Left ventricle myocardium superior (tissue), 1 donor: ENCODE measurements around the gene TRIM66. TPM values are rescaled to one million over a fixed set of nuclear protein-coding genes. Genes with fewer than 3 reads are reported as not detected.

Source experiments
- ATAC-seq: fragments of 200-7000 bp; cut with Tn5 transposase; one replicate; pipeline ENCODE4 v1.9.1; 2020; ENCODE audit warnings: mild to moderate bottlenecking, moderate library complexity
- DNase-seq: peaks from one replicate; pipeline ENCODE4 v3.0.0-alpha.2; 2020
- intact Hi-C: fragments of 100-400 bp; cut with micrococcal nuclease; formaldehyde crosslinking; loops from one replicate; pipeline ENCODE4 v1.11.0; 2022
- total RNA-seq: library from RNA; stranded (reverse); fragmentation: NEBNext Ultra II Directional; extraction: Animal tissue kit (Norgen Biotek cat#: 25700); gene quantifications from one replicate; pipeline ENCODE4 v1.2.1, GENCODE V29; 2021
- donor health status: DM: no; HTN: yes; CAD: no; lungs with severe emphysema.

The TRIM66 gene
- total RNA-seq, 1 donor from 2014 or later = 2.6 TPM

DNA sequence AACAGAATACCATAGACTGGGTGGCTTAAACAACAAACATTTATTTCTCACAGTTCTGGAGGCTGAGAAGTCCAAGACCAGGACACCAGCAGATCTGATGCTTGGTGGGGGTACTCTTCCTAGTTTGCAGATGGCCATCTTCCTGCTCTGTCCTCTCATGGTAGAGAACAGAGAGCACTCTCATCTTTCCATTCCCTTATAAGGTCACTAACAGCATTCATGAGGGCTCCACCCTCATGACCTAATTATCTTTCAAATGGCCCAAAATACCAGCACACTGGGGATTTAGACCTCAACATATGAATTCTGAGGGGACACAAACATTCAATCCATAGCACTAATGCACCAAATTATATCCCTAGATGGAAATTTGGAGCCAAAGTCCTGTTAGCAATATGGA is 94.5 kb downstream of the TRIM66 start:
- DNase-seq (no peak), ATAC-seq (no peak)
- intact Hi-C loops = no loop called here

GRCh38 chr11:8586805-8587204 is 95.7 kb downstream of the TRIM66 start:
- no peak for ATAC-seq
- intact Hi-C loops = no loop called here
- DNase-seq = no peak

DNA sequence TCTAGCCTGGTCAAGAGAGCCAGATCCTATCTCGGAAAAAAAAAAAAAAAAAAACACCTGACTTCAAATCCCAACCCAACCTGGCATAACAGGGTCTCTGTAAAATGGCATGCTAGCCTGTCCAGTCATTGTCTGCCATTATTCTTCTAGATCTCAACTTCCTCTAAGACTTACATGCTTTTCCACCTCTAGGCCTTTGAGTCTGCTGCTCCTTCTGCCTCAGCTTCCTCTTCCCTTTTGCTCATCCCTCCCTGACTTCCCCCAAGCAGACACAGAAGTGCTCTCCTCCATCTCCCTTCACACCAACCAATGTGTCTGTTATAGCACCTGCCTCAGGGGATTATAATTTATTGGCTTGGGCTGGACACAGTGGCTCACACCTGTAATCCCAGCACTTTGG is 96.3 kb downstream of the TRIM66 start:
- DNase-seq = no peak
- intact Hi-C loops = no loop called here
- ATAC-seq = no peak

DNA sequence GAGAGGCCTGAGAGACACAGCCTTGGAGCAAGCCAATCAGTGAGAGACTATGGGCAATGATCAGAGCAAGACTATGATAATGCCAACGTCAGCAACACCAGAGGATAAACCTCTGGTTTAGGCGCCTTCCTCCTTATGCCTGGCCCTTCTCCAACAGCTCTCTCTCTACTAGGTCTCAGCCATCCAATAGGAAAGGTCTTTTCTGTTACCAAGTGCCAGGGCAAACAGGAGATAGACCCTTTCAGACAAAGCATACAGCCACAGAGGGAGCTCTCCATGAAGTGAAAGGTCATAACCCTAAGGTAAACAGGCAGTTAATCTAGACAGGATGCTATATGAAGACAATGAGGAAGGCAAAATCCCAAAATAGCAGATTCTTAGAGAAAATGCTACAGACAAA is 98.0 kb downstream of the TRIM66 start:
- no peak for DNase-seq
- peak; percentile 47 for ATAC-seq
- intact Hi-C loops = no loop called here

DNA sequence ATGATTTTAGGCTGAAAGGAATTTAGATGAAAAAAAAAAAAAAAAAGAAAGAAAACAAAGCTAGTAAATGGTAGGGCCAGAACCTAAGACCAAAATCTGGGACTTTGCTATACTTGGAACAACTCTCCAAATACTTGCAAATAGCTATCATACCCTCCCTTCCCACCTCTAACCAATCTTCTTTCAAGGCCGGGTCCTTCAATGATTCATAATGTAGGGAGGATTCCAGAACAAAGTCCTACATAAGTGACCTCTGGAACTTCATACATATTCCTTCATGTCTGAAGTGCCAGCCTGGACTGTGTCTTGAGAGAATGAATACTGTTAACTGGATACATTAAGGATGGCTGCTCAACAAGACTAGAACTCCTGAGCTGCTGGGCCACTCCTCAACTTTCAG is 98.4 kb downstream of the TRIM66 start:
- DNase-seq (no peak), ATAC-seq (no peak)
- intact Hi-C loops = no loop called here

GRCh38 chr11:8581300-8581699 is 101.2 kb downstream of the TRIM66 start:
- intact Hi-C loops = no loop called here
- no peak for DNase-seq
- no peak for ATAC-seq

DNA sequence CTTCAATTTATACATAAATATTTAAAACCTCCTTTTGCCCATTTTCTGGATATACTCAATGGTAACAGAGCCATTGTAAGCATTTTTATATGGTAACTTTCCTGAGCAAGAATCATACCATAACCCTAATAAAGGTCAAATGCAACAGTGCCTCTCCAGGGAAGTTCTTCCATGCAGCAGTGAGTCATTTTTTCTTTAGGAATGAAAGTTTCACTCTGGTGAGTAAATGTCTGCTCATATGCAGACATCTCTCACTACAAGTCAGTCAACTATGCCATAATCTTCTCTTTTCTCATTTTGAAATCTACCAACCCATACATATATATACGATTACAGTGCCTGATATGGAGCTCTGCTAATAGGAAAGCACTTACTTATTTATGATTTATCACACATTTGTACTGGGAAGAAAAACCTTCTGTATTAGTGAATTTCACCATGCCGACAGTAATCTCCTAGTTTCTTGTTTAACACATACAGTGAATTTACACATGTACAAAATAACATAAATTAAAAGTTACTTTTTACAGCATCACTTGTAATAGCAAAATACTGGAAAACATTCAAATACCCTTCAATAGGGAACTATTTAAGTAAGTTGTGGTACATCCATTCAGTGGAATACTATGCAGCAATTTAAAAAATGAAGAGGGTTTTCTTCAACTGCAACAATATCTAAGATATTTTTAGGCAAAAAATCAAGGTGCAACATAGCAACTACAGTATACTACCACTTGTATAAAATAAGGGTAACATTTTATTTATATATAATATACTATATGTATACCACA is 104.5 kb downstream of the TRIM66 start:
- intact Hi-C loops = no loop called here
- no peak for DNase-seq
- ATAC-seq = no peak

DNA sequence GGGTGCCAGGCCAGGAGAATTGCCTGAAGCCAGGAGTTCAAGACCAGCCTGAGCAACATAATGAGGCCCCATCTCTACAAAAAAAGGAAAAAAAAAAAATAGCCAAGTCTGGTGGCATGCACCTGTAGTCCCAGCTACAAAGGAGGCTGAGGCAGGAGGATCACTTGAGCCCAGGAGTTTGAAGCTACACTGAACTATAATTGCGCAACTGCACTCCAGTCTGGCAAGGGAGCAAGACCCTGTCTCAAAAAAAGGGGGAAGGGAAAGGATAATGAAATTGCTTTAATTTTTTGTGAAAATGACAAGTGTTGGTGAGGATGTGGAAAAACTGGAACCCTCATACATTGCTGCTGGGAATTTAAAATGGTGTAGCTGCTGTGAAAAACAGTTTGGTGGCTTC is 107.7 kb downstream of the TRIM66 start:
- ATAC-seq = no peak
- intact Hi-C loops = no loop called here
- DNase-seq = no peak

DNA sequence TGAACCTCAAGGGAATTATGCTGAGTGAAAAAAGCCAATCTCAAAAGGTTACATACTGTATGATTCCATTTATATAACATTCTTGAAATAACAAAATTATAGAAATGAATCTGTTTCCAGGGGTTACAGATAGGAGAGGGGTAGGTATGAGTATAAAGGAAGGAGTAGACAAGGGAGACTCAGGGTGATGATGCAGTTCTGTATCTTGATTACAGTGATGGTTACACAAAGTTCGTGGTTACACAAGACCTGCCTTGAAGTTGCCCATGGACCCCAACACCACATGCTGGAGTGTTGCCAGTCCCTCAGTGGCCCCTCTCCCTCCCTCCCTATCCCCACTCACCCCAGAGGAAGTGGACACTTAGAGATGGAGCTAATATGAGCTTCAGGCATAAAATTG is 108.7 kb downstream of the TRIM66 start:
- ATAC-seq (no peak), DNase-seq (no peak)
- intact Hi-C loops = no loop called here

DNA sequence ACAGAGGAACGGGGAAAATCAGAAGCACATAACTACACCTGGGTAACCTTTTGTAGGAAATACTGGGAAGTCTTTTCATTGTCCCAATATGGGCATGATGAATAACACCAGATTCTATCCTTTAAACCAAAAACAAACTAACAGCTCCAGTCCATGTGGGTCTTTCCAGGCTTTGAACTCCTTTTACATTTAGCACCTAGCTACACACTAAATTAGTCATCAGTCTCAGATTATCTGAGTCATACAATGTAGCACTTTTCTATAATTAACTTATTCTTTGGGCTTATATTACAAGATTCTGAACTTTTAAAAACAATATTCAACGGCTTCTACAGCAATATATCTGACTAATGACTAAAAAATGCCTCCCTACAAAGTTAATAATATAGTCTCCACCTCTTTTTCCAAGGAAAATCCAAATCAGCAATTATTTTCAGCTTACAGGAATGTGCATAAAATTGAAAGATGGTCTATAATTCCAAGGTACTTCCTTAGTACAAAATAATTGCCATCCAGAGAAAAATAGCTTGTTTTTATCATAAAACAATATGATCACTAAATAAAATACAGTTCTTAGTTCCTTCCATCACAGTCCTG is 114.8 kb downstream of the TRIM66 start:
- intact Hi-C loops = loop anchor here (5.0 to 10.0 kb wide), 2 partner anchors 233 to 345 kb away; no protein-coding TSS in a partner anchor
- no peak for DNase-seq
- ATAC-seq = no peak

GRCh38 chr11:8566613-8567210 is 115.8 kb downstream of the TRIM66 start:
- intact Hi-C loops = loop anchor here (5.0 to 10.0 kb wide), 2 partner anchors 232 to 344 kb away; no protein-coding TSS in a partner anchor
- ATAC-seq = no peak
- no peak for DNase-seq

GRCh38 chr11:8564526-8564925 is 117.9 kb downstream of the TRIM66 start:
- DNase-seq = no peak
- no peak for ATAC-seq
- intact Hi-C loops = loop anchor here (10.0 kb wide), 1 partner anchor 230 kb away; no protein-coding TSS in a partner anchor

Other genes with a start within 250 kb of the TRIM66 start
- 22.4 TPM for gene STK33, start 88.4 kb downstream of the TRIM66 start, total RNA-seq
- gene RPL27A, start 127 bp upstream of the TRIM66 start, total RNA-seq = 588 TPM
- gene AKIP1, start 228.5 kb upstream of the TRIM66 start, total RNA-seq = 24.8 TPM